ENCODE data around the gene GAMT. TPM values are rescaled to one million over a fixed set of nuclear protein-coding genes. Genes with fewer than 3 reads are reported as not detected.
A peak's percentile ranks its signal among the peaks of the same experiment; 100 is the strongest.

GAMT gene
- total and polyA plus RNA-seq, 2 of the 13 experiments (the other 11 are each of a cell fraction or from before 2014, with no cell fraction given): 115 to 124 TPM

DNA sequence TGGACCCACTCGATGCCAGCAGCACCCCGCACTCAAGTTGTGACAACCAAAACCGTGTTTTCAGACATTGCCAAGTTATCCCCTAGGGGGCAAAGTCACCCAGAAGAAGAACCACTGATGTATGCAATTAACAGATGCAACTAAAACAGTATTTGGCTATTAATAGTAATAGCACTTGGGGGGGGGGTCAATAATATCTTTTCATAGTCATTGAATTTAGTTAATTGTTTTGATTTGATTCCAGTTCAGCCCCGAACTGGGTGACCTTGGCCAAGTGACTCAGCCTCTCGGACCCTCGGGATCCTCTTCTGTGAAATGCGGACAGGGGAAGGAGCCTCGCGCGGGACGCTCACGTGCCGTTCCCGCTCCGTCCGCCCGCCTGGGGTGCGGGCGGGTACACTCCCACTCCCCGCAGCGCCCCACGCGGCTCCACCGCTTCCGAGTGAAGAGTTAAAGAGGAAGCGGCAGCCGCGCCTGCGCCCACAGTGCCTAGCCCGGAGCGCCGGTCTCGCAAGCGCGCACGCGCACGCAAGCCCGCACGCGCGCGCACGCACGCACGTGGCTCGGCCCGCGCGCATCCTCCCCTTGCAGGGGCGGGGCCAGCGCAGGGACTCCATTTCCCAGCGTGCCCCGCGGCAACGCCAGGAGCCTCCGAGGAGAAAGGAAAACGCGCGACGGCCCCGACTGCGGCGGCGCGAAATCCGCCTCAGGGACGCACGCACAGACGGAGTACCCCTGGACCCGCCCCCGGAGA is 5.6 kb upstream of the GAMT start (continued):
- TF ChIP-seq FOSL1 (CRISPR knock-in tag; IDR thresholded peaks at IDR 0.05; ENCODE audit: borderline replicate concordance) (0 out of 2 replicates have a peak, but pooled peaks have one; percentile 21), KLF12 (CRISPR knock-in tag; IDR thresholded peaks at IDR 0.05; ENCODE audit: borderline replicate concordance) (peak; percentile 70; the same call in 1 of the 2 replicates), ZNF709 (CRISPR knock-in tag; IDR thresholded peaks at IDR 0.05) (0 out of 2 replicates have a peak, but pooled peaks have one; percentile 57), ZNF235 (CRISPR knock-in tag; IDR thresholded peaks at IDR 0.05; ENCODE audit: borderline replicate concordance) (peak; percentile 65; the same call in 1 of the 2 replicates), CBX5 (CRISPR knock-in tag; IDR thresholded peaks at IDR 0.05; ENCODE audit: borderline replicate concordance) (no peak; the same call in 1 of the 2 replicates), ZSCAN9 (CRISPR knock-in tag; IDR thresholded peaks at IDR 0.05; ENCODE audit: borderline replicate concordance) (no peak), MXD1 (CRISPR knock-in tag; IDR thresholded peaks at IDR 0.05) (peak; percentile 21; the same call in 1 of the 2 replicates), GATAD2A (CRISPR knock-in tag; IDR thresholded peaks at IDR 0.05) (peak; percentile 46), ZFP62 (CRISPR knock-in tag; IDR thresholded peaks at IDR 0.05) (no peak), TBX2 (CRISPR knock-in tag; IDR thresholded peaks at IDR 0.05; ENCODE audit: borderline replicate concordance) (peak; percentile 27; the same call in 1 of the 2 replicates), ZFP82 (CRISPR knock-in tag; IDR thresholded peaks at IDR 0.05; ENCODE audit: borderline replicate concordance) (no peak), ZNF143 (CRISPR knock-in tag; IDR thresholded peaks at IDR 0.05) (peak; percentile 91), ZSCAN20 (CRISPR knock-in tag; IDR thresholded peaks at IDR 0.05; ENCODE audit: borderline replicate concordance) (0 out of 2 replicates have a peak, but pooled peaks have one; percentile 69), MAFG (CRISPR knock-in tag; IDR thresholded peaks at IDR 0.05) (no peak), IKZF5 (CRISPR knock-in tag; IDR thresholded peaks at IDR 0.05) (peak; percentile 44; the same call in 1 of the 2 replicates)
- TF ChIP-seq, protein P1, sequence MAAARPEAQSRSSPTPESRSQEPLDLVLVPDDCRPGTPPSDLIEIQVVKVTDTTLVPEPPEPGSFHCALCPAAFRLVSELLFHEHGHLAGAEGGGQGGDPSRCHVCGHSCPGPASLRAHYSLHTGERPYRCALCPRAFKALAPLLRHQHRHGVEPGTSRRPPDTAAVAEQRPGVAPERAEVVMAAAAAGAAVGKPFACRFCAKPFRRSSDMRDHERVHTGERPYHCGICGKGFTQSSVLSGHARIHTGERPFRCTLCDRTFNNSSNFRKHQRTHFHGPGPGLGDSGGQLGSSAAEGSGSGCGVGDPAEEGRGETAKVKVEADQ (CRISPR knock-in tag; IDR thresholded peaks at IDR 0.05; ENCODE audit: borderline replicate concordance): 0 out of 2 replicates have a peak, but pooled peaks have one; percentile 54
- TF ChIP-seq, protein P2, sequence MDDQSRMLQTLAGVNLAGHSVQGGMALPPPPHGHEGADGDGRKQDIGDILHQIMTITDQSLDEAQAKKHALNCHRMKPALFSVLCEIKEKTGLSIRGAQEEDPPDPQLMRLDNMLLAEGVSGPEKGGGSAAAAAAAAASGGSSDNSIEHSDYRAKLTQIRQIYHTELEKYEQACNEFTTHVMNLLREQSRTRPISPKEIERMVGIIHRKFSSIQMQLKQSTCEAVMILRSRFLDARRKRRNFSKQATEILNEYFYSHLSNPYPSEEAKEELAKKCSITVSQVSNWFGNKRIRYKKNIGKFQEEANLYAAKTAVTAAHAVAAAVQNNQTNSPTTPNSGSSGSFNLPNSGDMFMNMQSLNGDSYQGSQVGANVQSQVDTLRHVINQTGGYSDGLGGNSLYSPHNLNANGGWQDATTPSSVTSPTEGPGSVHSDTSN (CRISPR knock-in tag; IDR thresholded peaks at IDR 0.05; ENCODE audit: borderline replicate concordance): 0 out of 2 replicates have a peak, but pooled peaks have one; percentile 54
- TF ChIP-seq, protein P3, sequence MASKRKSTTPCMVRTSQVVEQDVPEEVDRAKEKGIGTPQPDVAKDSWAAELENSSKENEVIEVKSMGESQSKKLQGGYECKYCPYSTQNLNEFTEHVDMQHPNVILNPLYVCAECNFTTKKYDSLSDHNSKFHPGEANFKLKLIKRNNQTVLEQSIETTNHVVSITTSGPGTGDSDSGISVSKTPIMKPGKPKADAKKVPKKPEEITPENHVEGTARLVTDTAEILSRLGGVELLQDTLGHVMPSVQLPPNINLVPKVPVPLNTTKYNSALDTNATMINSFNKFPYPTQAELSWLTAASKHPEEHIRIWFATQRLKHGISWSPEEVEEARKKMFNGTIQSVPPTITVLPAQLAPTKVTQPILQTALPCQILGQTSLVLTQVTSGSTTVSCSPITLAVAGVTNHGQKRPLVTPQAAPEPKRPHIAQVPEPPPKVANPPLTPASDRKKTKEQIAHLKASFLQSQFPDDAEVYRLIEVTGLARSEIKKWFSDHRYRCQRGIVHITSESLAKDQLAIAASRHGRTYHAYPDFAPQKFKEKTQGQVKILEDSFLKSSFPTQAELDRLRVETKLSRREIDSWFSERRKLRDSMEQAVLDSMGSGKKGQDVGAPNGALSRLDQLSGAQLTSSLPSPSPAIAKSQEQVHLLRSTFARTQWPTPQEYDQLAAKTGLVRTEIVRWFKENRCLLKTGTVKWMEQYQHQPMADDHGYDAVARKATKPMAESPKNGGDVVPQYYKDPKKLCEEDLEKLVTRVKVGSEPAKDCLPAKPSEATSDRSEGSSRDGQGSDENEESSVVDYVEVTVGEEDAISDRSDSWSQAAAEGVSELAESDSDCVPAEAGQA (IDR thresholded peaks at IDR 0.05; ENCODE audit: low read depth): peak; percentile 45; the same call in 1 of the 2 replicates
- TF ChIP-seq, protein P3 (CRISPR knock-in tag; IDR thresholded peaks at IDR 0.05; ENCODE audit: borderline replicate concordance): 0 out of 2 replicates have a peak, but pooled peaks have one; percentile 28

Data from HepG2 (cell line).